Stimulated activated CD8-positive, alpha-beta memory T cell treated with anti-CD3 and anti-CD28 coated beads, Interleukin-7, amount 100 ng/mL, for 1 hour (primary cell): ENCODE measurements around the gene GOLGA6A.
A peak's percentile ranks its signal among the peaks of the same experiment; 100 is the strongest.
"Not testable (repeated sequence)": the region's sequence is repeated elsewhere in the genome, so short reads cannot be mapped to it uniquely, and the experiment has no call there.

Source experiments
- DNase-seq, 2 donors: peaks; one replicate each; pipeline ENCODE4 v3.0.0-alpha.2; 2020; ENCODE audit warnings: low read depth in 2 of 2

The GOLGA6A gene, protein sequence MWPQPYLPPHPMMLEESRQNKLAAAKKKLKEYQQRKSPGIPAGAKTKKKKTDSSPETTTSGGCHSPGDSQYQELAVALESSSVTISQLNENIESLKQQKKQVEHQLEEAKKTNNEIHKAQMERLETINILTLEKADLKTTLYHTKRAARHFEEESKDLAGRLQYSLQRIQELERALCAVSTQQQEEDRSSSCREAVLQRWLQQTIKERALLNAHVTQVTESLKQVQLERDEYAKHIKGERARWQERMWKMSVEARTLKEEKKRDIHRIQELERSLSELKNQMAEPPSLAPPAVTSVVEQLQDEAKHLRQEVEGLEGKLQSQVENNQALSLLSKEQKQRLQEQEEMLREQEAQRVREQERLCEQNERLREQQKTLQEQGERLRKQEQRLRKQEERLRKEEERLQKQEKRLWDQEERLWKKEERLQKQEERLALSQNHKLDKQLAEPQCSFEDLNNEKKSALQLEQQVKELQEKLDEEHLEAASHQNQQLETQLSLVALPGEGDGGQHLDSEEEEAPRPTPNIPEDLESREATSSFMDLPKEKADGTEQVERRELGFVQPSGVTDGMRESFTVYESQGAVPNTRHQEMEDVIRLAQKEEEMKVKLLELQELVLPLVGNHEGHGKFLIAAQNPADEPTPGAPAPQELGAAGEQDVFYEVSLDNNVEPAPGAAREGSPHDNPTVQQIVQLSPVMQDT

DNA sequence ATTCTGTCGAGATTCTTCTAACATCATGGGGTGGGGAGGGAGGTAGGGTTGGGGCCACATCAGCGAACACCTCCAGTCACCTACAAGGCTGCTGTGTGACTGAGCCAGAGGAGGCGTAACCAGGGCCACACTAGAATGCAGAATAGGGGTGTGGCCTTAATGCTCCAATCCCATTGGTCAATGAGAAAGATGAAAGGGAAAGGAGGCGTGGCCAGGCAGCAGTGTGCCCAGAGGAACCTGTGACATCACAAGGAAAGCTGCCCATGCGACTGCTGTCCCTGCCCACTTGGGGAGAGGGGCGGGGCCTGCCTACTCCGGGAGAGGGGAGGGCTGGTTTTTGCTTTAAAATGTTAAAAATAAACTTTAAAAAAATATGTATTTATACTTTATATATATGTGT is at the start of gene GOLGA6A:
GOLGA6A (minus strand) TSS at position 101 of the 400 bp plus-strand sequence; CDS start at position 60, 41 bp downstream.
- not testable (repeated sequence) for DNase-seq

DNA sequence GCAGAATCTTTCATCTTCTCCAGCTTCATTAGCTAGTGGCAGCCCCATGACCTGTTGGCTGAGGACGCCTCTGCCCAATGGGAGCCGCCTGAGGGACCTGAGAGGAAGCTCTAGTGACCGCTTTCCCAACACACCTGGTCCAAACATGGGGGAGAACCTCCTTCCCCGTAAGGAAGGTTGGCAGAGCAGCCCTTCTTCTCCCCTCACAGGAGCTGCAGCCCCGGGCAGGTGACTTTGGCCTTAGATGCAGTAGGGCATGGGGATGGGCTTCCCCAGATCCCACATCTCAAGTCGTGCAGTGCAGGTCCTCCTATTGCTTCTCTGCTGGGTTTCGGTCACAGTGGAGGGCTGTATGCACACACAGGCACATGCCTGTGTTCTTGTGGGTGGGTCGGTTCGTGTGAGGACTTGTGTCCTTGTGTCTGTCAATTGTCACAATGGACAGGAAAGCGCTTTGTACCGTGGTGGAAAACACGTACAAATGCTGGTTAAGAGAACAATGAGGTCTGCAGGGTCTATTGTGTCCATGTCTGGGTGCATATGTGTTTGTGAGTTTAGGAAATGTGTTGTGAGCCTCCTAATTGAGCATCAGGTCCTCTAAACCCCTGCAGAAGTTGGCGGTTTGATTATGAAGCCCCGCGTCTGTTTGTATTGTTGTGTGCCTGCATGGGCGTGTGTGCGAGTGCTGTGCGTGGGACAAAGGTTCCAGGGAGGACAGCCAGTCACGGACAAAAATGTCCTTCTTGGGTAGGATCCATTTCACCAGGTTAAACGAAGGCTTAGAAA is 49.5 kb upstream of the GOLGA6A start:
- no peak for DNase-seq

DNA sequence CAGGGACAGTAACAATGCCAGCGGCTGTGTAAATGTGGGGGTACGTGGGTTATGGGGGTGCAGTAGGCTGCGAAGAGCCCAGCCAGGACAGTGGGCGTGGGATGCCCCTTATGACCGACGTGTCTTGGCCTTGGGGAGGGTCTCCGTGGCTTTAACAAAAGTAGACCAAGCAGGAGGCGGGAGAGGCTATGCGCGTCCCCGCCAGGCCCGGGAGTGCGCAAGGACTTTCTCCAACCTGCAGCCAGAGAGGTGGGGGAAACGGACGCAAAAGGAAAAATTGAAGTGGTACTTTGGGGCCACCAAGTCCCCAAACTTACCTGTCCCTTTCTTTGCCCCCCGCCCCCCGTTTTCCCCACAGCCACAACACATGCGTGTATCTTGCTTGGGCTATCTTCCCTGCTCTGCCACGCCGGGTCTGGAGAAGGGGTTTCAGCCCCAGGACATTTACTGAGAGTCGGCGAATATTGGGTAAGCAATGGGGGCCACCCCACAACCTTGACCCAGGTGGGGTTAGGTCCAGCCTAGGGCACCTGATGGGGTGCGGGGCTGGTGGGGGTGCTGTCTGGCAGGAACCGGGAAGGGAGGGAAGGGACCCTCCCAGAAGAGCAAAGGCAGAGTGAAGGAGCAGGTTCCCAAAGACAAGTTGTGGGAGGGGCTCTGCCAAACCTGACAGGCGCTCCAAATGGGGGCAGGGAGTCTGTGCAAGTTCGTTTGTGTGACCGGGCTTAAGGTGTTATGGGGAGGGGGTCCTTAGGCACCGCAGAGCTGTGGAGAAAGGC is 48.7 kb upstream of the GOLGA6A start:
- no peak for DNase-seq

DNA sequence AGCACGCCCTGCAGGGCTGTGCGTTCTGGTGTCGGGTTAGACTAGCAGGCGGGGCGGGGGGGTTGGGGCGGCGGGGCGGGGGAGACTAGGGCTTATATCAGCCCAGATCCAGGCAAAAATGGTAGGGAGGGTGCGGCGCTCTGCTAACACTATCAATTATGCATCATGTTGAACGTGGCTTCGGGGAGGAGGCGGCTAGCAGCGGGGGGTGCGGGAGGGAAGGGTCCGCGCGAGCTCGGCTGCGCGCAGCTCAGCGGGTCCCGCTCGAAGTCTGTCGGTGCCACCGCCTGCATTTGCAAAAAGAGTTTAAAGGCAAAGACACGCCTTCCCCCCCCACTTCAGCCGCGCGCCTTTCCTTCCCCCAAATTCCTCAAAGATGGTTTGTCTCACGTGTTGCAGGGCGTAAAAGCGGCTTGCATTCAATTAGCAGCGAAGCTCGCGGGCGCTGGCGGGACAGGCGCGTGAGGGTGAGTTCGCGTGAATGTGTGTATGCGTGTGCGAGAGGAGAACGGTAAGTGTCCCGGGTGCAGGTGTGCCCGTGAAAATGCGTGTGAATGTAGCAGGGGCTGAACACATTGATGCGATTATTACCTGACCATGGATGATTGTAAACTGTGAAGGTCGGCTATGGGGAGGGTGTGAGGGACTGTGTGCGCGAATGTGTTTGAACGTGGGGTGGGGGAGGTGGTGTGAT is 48.0 kb upstream of the GOLGA6A start, which contains the start of gene ISLR2:
ISLR2 (plus strand) TSS at position 432 of the 694 bp plus-strand sequence. CDS start 2,169 bp downstream, outside the sequence.
- DNase-seq, result no peak

DNA sequence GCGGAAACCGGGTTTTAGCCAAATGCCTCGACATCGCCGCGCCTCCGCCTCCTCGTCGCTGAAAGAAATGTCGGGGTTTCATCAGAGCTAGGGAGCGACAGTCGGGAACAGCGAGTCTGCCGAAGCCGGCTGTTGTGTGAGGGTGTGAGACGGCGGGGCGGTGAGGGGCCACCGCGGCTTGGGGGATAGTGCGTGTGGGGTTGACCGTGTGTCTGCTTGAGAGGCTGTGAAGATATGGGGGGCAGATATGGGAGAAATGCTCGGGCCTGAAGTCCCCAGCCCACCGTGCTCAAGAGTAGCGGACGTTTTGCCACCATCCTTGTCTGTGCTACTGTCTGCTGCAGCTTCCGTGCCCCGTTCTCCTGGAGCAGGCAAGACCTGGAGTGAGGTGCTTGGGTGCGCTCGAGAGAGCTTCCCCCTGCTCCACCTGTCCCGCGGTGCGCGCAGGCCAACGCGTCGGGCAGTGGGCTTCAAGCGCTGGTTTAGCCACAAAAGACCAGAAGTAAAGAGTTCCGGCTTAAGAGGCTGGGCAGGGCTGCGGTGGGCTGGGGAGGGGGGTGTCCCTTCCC is 47.3 kb upstream of the GOLGA6A start:
- DNase-seq, result no peak

DNA sequence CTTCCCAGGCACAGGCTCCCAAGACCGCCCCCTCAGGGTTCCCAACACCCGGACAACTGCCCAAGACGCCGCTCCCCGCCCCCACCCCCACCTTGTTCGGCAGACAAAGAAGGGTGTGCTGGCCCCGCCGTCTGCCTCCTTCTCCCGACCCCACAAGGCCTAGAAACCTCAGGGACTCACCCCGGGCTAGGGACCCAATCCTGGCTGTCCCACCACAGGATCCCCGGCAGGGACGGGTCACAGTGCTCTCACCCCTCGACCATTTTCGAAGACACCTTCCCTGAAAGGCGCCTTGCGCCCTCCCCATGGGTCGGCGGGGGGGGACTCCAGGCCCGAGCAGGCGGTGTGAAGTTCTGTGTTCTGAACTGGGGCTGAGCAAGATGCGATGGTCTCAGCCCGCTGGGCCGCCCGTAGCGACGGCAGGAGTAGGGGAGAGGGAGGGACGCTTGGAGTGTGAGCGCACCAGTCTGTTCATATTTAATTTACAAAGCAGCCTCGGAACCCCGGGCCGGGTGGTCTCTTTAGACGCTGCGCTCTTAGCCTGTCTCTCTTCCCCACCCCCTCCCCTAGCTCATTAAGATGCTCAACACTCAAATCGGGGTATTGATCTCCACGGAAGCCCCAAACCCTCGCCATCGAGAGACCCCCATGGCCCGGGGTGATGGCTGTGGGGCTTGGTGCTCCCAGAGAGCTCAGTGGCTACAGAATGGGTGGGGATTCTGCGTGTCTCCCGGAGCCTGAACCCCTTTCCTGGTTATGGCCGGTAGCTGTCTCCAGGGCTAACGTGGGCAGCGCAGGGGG is 46.6 kb upstream of the GOLGA6A start:
- DNase-seq, result no peak

DNA sequence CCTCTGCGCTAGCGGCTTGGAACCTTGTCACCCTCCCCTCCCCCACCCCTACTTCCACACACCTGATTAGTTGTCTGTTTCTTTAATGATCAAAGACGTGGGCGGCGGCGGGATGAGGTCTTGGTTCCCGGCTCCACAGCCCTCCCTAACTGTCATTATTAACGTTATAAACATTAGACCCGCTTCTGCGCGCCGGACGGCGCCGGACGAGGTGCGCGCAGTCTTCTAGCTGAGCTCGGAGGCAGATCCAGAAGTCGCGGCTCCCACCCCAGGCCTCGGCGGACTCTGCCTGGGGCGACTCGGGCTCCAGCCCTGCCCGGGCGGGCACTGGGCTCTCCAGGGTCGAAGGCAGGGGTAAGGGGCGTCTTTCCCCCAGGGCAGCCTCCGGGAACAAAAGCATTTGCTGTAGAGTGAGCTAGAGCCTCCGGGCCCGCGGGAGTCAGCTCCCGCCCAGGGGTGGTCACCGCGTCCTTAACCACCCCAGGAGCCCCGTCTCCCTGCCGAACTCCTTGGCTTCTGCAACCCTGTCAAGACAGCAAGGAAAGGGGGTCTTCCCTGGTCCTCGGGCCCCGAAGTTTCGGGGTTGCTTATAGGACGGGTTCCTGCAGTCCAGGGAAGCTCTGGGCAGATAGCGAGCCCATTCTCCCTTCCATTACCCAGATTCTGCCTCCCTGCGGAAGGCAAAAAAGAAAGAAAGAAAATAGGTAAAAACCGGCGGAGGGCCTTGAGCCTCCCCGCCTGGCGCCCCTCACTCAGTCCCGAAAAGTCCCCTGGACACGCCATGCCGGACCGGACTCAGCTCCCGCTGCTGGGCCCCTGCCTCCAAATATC is 45.8 kb upstream of the GOLGA6A start:
- no peak for DNase-seq

DNA sequence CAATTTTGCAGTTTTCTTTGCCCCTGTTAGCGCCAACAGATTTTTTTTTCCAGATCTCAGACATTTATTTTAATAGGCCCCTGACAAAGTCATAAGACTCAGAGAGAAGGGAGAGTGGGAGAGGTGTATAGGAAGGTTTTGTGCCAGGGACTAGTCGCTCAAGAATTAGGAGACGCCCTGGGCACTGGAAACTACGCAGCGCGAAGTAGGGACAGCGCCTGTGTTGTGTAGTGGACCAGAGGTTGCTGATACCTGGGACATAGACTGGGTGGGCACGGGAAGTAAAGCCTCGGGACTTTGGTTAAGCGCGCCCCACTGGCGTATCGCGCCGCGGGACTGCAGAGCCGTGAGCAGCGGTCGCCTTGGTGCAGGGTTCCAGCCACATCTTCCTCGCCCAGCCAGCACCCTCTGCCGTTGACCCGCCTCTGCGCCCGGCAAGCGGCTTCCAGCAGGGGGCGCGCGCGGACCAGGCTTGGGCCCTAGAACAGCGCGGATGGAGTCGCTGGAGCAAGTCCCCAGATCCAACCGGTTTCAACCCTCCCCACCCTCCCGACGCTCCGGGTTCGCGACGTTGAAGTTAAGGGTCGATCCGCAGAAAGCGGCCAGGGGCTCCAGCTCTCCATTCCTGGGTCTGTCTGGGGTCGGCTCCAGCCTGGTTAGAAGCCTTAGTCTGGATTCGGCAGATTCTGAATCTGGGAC is 45.1 kb upstream of the GOLGA6A start:
- peak; percentile 69 for DNase-seq

DNA sequence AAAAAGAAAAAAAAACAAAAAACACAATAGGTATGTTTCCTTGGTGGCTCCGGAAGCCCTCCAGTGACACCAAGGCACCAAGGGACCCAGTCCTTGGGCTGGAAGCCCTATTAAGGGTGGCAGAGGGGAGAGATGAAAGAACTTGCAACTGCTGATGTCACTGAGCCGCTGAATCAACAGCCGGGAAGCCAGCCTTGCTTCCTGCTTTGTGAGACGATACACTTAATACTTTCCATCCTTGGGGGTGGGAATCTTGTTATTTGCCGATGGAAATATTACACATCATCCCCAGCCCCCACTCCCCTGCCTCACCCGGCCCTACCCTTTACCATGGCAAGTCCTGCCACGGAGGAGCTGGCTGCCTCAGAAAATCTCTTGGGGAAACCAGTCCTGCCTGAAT is 42.4 kb upstream of the GOLGA6A start:
- DNase-seq, result no peak

DNA sequence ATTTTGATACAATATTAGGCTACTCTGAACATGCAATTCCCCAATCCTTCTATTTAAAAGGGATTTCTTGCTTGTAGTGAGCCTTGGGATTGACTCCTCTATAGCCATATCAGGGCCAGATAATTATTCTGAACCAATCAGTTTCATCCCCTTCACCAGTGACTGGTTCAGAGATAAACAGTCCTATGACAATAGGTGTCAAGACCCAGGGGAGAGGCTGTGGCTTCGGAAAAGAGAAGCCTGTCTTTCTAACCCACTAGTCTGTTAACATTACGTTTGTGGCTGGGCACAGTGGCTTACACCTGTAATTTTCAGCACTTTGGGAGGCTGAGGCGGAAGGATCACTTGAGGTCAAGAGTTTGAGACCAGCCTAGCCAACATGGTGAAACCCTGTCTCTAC is 41.8 kb upstream of the GOLGA6A start:
- DNase-seq, result no peak

DNA sequence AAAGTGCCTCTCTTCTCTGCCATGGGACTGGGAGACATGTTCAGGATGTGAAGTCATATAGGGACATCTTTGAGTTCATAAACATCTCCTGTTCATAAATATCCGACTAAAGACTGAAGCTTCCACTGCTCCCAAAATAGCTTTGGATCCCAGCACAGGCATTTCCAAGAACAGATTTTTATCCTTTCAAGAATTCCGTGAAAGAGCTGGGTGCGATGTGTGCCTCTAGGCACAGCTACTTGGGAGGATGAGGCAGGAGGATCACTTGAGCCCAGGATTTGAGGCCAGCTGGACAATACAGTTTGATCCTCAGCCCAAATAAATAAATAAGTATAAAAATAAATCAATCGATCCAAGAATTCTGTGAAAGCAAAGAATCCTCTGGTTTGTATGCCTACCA is 41.3 kb upstream of the GOLGA6A start:
- DNase-seq, result no peak

DNA sequence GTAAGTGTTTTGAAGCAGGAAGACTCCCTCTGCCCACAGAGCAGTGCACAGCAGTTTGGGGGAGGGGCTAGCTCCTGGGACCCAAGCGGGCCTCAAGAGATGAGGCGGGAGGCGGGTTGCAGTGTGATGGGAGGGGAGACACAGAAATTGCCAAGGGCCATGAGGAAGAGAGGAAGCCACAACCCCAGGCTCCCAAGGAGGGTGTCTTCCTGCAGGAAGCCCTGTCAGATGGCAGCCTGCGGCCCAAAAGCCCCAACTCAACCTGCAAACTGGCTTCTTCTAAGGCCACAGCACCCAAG is 40.7 kb upstream of the GOLGA6A start:
- no peak for DNase-seq

DNA sequence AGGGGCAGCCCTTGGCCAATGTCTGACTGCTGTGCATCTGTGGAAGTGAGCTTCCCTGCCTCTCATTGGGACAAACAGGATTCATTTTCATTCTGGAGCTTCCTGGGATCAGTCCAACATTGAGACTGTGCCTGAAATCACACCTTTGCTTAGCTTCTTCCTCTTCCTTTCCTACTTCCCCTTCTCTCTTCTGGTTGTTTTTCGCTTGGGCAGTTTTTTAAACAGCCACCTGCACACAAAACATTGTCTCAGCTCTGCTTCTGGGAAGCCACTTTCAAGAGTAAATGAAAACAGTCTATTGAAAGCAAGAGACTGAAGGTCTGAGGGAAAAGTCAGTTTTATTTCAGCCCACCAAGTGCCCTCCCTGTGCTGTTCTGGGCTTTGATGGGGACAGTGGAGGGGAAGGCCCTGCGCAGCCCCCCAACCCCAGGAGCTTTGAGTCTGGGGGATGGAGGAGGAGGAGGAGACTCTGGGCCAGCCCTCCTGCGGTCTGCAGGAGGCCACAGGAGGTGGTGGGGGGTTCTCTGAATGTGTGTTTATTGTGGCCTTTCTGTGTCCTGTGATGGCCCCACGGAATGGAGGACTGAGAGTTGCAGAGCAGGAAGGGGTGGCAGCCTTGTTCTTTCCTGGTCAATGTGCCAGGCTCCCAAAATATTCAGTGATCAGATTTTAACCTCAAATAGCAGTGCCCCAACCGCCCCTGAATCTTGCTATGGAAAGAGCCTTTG is 40.2 kb upstream of the GOLGA6A start:
- DNase-seq, result no peak

DNA sequence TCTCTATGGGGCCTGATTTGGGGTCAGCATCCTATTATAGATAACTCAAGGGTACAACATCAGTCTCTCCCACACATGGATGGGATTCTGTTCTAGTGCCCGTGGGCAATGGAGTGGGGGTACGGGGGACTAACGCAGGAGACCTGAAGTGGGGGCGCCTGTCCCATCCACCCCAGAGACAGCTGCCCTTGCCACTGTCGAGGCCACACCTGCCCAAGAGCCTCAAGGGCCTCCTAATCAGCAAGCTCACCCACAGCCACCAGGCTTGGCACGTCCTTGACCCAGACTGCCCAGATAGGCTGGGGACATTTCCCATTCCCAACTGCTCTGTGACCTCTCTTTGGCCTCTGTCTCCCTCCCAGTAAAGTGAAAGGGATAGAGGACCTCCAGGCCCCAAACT is 39.5 kb upstream of the GOLGA6A start:
- DNase-seq, result no peak

DNA sequence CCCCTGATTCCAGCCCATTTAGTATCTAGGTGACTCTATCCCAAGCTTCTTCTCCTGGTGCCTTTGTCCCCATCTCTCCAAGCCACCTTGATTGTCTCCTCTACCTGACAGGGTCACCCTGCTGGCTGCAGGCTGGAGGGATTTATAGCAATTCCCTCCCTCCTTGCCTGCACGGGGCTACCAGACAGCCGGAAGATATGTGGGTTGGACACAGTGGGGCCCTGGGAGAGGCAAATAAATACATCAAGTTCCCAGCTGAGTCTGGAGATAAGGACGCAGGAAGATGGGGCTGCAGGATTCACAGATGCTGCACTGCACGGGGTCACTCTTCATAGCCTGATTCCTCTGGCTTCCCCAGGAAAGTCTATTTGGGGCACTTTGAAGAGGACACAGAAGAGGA is 38.7 kb upstream of the GOLGA6A start:
- DNase-seq, result no peak

DNA sequence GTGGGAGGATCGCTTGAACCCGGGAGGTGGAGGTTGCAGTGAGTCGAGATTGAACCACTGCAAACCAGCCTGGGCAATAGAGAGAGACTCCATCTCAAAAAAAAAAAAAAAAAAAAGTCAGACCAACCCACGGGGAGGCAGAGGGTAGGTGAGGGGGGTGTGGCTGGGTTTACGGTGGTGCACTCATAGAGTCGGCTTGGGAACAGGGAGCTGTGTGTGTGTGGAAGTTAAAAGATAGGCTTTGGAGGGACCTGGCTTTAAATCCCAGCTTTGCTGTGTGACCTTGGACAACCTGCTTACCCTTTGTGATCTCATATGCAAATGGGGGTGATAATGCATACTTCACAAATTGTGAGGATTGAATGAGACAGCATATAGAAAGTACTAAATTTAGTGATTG is 38.1 kb upstream of the GOLGA6A start:
- no peak for DNase-seq

DNA sequence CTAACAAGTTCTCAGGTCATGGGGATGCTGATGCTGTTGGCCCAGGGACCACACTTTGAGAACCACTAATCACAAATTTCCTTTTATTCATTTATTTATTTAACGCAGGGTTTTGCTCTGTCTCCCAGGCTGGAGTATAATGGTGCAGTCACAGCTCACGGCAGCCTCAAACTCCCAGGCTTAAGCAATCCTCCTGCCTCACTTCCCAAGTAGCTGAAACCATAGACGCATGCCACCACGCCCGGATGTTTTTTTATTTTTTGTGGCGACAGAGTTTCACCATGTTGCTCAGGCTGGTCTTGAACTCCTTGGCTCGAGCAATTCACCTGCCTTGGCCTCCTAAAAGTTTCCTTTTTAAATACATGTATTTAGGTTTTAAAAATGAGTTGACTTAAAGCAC is 27.4 kb upstream of the GOLGA6A start:
- no peak for DNase-seq

DNA sequence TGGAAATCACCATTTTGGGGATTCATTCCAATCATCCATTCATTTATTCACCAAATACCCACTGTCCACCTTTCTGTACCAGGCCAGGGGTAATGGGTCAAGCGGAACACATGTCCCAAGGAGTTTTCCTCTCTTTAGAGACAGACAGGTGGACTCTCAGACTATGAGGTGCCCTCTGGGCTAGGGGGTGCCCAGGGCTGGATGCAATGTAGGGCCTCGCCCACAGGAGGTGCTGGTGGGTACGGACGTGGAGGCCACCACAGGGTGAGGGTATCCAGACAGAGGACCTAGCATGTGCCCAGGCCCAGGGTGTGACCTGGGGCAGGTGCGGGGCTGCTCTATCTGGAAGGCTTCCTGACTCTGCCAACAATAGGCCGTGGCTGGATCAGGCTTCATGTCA is 26.3 kb upstream of the GOLGA6A start:
- not testable (repeated sequence) for DNase-seq
